Ovary (tissue), 9 donors: ENCODE data around the gene CDK7. TPM values are rescaled to one million over a fixed set of nuclear protein-coding genes. Genes with fewer than 3 reads are reported as not detected.

ENCODE experiments used
- DNase-seq, 5 donors: peaks; one replicate each; pipeline ENCODE4 v3.0.0-alpha.2; 2019 to 2020
- H3K27ac ChIP-seq, 2 donors: fragments of 200-600 bp; one replicate each; pipeline versions ENCODE4 v1.5.1 to v1.8.0; 2019 to 2022
- H3K27me3 ChIP-seq: fragments of 200-600 bp; one replicate; pipeline ENCODE4 v1.8.0; 2022
- H3K36me3 ChIP-seq: fragments of 200-600 bp; sonication (generic); one replicate; pipeline ENCODE4 v1.5.1; 2019
- H3K4me1 ChIP-seq: one replicate; pipeline ENCODE4 v1.8.1; 2013; ENCODE audit warnings: mild to moderate bottlenecking, moderate library complexity; ENCODE audit not compliant: insufficient read depth
- H3K4me3 ChIP-seq: fragments of 200-600 bp; sonication (generic); one replicate; pipeline ENCODE4 v1.5.1; 2017
- H3K9me3 ChIP-seq, 2 donors: fragments of 200-600 bp in 1 of 2; sonication (generic) in 1 of 2; one replicate each; pipeline versions ENCODE4 v1.5.1 to v1.8.1; 2013 to 2019; ENCODE audit warnings: mild to moderate bottlenecking in 1 of 2, moderate library complexity in 1 of 2
- CTCF ChIP-seq, 3 donors: fragments of 450-650 bp in 2 of 3; fragments of 200-600 bp in 1 of 3; IDR thresholded peaks; one replicate each; pipeline versions ENCODE4 v1.5.1 to v1.8.0; 2016 to 2022; ENCODE audit warnings: antibody characterized with exemption in 3 of 3, mild to moderate bottlenecking in 1 of 3
- EP300 ChIP-seq: sonication (generic); formaldehyde crosslinking; IDR thresholded peaks from one replicate; pipeline ENCODE4 v1.6.1; 2017; ENCODE audit warnings: antibody characterized with exemption
- POLR2A ChIP-seq: fragments of 450-650 bp; IDR thresholded peaks from one replicate; pipeline ENCODE4 v1.6.1; 2017; ENCODE audit warnings: antibody characterized with exemption, mild to moderate bottlenecking, moderate library complexity
- WGBS, 3 donors: extraction: QIAGEN DNeasy Blood & Tissue Kit in 1 of 3; methylation state at CpG; one replicate each; pipeline versions ENCODE4 v1.1.5 to v1.1.7; 2013 to 2017; 5-methylcytosine and 5-hydroxymethylcytosine counted together
- intact Hi-C, 4 donors: fragments of 100-400 bp; cut with DNase I; formaldehyde crosslinking; loops; one replicate each; pipeline versions ENCODE4 v1.11.0 to v1.15.1; 2022 to 2023
- polyA plus RNA-seq, 2 donors: library from polyadenylated mRNA; stranded (reverse); fragments of 200-250 nt in 1 of 2; fragments of 350-450 nt in 1 of 2; fragmentation: Illumina TruSeq in 1 of 2; extraction: RNeasy Lipid Tissue Mini Kit (QIAGEN cat#74804) in 1 of 2; gene quantifications; one replicate each; pipeline ENCODE4 v1.2.3, GENCODE V29; 2013 to 2014
- total RNA-seq, 7 donors: library from RNA; depleted of rRNA in 2 of 7; stranded (reverse); fragments of >200 nt in 2 of 7; fragmentation: NEBNext Ultra II Directional in 3 of 7; extraction: Animal tissue kit (Norgen Biotek cat#: 25700) in 3 of 7; gene quantifications; one replicate each; pipeline versions ENCODE4 v1.1.0 to v1.2.4, GENCODE V29; 2016 to 2023
- donor health status: DM: no; HTN: no; CAD: no; lungs with moderate emphysema.
- donor health status: DM: no; HTN: no; CAD: no.
- donor health status: Bipolar disorder and iron deficiency.
- donor health status: DM: yes; HTN: yes; CAD: no.
- donor health status: DM: no; HTN: no; CAD: no.
- donor health status: DM: yes; HTN: yes; CAD: no.

Gene CDK7
- total and polyA plus RNA-seq, 9 donors: 8.3 to 20.1 (median 16.7) TPM

- WGBS, 3 donors: 19 to 53% (median 46%) methylated on average over 1 of the region's 1 CpG
- H3K27me3 ChIP-seq: no peaks in the 10 kb centered on the region
- H3K4me3 ChIP-seq: no peak overlapping the region
- intact Hi-C loops: no loop called here
- no peak for DNase-seq
- H3K9me3 ChIP-seq: no peaks in the 10 kb centered on the region
- no peaks in the 10 kb centered on the region for H3K36me3 ChIP-seq
- no peak overlapping the region for H3K27ac ChIP-seq
- TF ChIP-seq CTCF (IDR thresholded peaks at IDR 0.05): no peak
- H3K4me1 ChIP-seq: no peaks in the 10 kb centered on the region
Observed at GRCh38 chr5:69293882-69294281, 59.2 kb downstream of the CDK7 start.

GRCh38 chr5:69295088-69295754 lies 60.5 kb downstream of the CDK7 start:
- DNase-seq: no peak
- Histone ChIP-seq H3K27me3 (no peaks in the 10 kb centered on the region), H3K4me3 (no peak overlapping the region), H3K27ac (no peak overlapping the region), H3K36me3 (no peaks in the 10 kb centered on the region), H3K9me3 (no peaks in the 10 kb centered on the region), H3K4me1 (no peaks in the 10 kb centered on the region)
- TF ChIP-seq POLR2A (no peak), CTCF (IDR thresholded peaks at IDR 0.05) (no peak), EP300 (no peak)
- intact Hi-C loops: no loop called here
- 62 to 63% (median 63%) methylated on average over 10 of the region's 10 CpGs for WGBS, 3 donors

DNA sequence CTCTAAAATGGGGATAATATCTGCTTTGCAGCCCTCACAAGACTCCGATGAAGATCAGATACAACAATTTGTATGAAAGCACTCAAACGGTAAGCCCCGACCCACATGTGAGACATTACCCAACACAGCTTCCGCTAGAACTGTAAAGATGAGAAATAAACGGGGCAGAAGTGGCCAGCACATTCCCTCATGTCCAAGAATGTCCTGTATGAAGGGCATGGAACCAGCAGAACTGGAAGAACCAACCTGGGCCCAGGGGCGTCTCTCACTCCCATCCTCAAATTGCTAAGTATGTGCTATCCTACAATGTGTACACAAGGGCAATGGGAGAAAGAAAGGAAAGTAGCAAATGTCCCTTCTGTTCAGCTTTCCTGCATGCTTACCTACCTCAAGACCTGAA lies 64.9 kb downstream of the CDK7 start:
- no peaks in the 10 kb centered on the region for H3K36me3 ChIP-seq
- DNase-seq: no peak
- WGBS, 3 donors: 82 to 89% (median 88%) methylated on average over 6 of the region's 6 CpGs

DNA sequence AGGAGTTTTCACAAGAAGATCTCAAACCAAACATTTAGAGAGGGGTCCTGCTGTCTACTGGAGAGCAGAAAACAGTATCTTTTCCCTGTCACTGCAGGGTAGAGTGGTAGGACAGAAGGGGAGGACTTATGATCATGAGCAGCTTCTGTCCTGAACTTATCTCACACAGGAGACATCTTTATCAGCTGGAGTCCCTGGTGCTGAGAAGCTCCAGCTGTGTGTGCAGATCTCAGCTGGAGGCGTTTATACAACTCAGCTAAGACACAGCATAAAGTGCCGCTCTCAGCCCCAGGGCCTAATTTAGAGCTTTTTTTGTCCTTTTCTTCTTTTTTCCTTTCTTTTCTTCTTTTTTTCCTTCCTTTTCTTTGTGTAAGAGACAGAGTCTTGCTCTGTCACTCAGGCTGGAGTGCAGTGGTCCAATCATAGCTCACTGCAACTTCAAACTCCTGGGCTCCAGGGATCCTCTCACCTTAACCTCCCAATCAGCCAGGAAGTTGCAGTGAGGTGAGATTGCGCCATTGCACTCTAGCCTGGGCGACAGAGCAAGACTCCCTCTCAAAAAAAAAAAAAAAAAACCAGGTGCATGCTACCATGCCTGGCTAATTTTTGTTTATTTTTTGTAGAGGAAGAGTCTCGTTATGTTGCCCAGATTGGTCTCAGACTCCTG lies 66.0 kb downstream of the CDK7 start:
- 51 to 63% (median 54%) methylated on average over 5 of the region's 5 CpGs for WGBS, 3 donors

More for the DNA sequence above, 64.9 kb downstream of the CDK7 start:
- no peaks in the 10 kb centered on the region for H3K9me3 ChIP-seq
- intact Hi-C loops: no loop called here
- no peak overlapping the region for H3K4me3 ChIP-seq
- no peak overlapping the region for H3K27ac ChIP-seq
- H3K27me3 ChIP-seq: no peaks in the 10 kb centered on the region
- H3K4me1 ChIP-seq: no peaks in the 10 kb centered on the region
- TF ChIP-seq EP300 (no peak), CTCF (IDR thresholded peaks at IDR 0.05) (no peak), POLR2A (no peak)

More for the DNA sequence above, 66.0 kb downstream of the CDK7 start:
- no peaks in the 10 kb centered on the region for H3K4me1 ChIP-seq
- no peaks in the 10 kb centered on the region for H3K36me3 ChIP-seq
- no peak for DNase-seq
- no peaks in the 10 kb centered on the region for H3K27me3 ChIP-seq
- no peak overlapping the region for H3K4me3 ChIP-seq
- TF ChIP-seq POLR2A: no peak
- no peak for TF ChIP-seq CTCF (IDR thresholded peaks at IDR 0.05)
- TF ChIP-seq EP300: no peak
- H3K9me3 ChIP-seq: no peaks in the 10 kb centered on the region
- H3K27ac ChIP-seq: no peak overlapping the region
- intact Hi-C loops: no loop called here
